Measurements from ENCODE around the gene KHK. TPM values are rescaled to one million over a fixed set of nuclear protein-coding genes. Genes with fewer than 3 reads are reported as not detected.

Gene KHK
- total RNA-seq, 6 experiments from 2014 or later: 101 to 283 (median 206) TPM

GRCh38 chr2:27054721-27055120, 31.9 kb upstream of the KHK start:
- Histone ChIP-seq H3K4me3 (no peak overlapping the region), H3K27me3 (no peaks in the 10 kb centered on the region), H3K27ac (no peak overlapping the region), H3K9me3 (no peaks in the 10 kb centered on the region), H3K4me1 (peaks cover 0 to 9% (median 2%) of the 10 kb centered on the region in 4 donors), H3K36me3 (peaks cover 0 to 10% (median 2%) of the 10 kb centered on the region in 4 donors)
- no peak for ATAC-seq
- TF ChIP-seq POLR2A (IDR thresholded peaks at IDR 0.05): no peak
- TF ChIP-seq, protein P1, sequence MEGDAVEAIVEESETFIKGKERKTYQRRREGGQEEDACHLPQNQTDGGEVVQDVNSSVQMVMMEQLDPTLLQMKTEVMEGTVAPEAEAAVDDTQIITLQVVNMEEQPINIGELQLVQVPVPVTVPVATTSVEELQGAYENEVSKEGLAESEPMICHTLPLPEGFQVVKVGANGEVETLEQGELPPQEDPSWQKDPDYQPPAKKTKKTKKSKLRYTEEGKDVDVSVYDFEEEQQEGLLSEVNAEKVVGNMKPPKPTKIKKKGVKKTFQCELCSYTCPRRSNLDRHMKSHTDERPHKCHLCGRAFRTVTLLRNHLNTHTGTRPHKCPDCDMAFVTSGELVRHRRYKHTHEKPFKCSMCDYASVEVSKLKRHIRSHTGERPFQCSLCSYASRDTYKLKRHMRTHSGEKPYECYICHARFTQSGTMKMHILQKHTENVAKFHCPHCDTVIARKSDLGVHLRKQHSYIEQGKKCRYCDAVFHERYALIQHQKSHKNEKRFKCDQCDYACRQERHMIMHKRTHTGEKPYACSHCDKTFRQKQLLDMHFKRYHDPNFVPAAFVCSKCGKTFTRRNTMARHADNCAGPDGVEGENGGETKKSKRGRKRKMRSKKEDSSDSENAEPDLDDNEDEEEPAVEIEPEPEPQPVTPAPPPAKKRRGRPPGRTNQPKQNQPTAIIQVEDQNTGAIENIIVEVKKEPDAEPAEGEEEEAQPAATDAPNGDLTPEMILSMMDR (IDR thresholded peaks at IDR 0.05): no peak
- intact Hi-C loops (cut with DNase I): no loop called here
- no peak for DNase-seq
- 94% methylated on average over 8 of the region's 11 CpGs for WGBS (ENCODE audit: insufficient coverage, low coverage, low lambda C conversion rate, missing lambda C conversion rate)

DNA sequence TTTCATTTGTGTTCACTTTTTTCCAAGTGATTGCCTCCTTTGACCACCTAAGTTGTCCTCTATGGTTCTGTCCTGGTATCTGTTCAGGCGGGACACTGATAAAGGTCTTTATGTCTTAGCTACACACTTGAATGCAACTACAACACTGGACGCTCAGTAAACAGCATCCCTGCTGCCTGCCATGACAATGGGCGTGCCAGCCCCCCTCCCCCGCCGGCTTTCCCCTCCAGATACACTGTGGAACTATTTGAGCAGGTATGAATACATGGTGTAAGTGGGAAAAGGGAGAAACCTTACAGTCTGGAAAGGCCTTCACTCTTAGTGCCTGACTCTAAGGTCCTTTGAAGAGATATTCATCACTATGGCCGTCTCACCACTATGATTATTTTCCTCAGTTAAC, 29.4 kb upstream of the KHK start:
- Histone ChIP-seq H3K36me3 (peaks cover 0 to 10% (median 2%) of the 10 kb centered on the region in 4 donors), H3K9me3 (no peaks in the 10 kb centered on the region), H3K27me3 (no peaks in the 10 kb centered on the region), H3K27ac (no peak overlapping the region), H3K4me3 (no peak overlapping the region), H3K4me1 (peaks cover 0 to 17% (median 5%) of the 10 kb centered on the region in 4 donors)
- intact Hi-C loops (cut with DNase I): no loop called here
- DNase-seq: no peak
- TF ChIP-seq, protein P1 (IDR thresholded peaks at IDR 0.05): no peak
- no peak for TF ChIP-seq POLR2A (IDR thresholded peaks at IDR 0.05)
- ATAC-seq: no peak
- 94% methylated on average over 3 of the region's 6 CpGs for WGBS (ENCODE audit: insufficient coverage, low coverage, low lambda C conversion rate, missing lambda C conversion rate)

DNA sequence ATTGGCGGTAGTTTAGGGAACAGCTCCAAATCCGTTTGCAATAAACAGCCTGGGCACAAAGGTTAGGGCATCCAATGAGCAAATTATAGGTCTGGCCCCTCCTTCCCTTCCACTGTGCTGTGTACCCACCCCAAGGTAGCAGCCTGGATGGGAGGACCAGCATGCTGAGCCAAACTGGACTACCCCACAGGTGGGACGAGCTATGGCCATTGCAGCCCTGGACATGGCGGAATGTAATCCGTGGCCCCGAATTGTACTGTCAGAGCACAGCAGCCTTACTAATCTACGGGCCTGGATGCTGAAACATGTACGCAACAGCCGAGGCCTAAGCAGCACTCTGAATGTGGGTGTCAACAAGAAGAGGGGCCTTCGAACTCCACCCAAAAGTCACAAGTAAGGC, 28.4 kb upstream of the KHK start:
- Histone ChIP-seq H3K27me3 (no peaks in the 10 kb centered on the region), H3K4me1 (peaks cover 0 to 17% (median 5%) of the 10 kb centered on the region in 4 donors), H3K4me3 (no peak overlapping the region), H3K27ac (no peak overlapping the region), H3K9me3 (no peaks in the 10 kb centered on the region), H3K36me3 (peaks cover 0 to 10% (median 2%) of the 10 kb centered on the region in 4 donors)
- ATAC-seq (no peak), DNase-seq (no peak)
- TF ChIP-seq, protein P1 (IDR thresholded peaks at IDR 0.05): no peak
- TF ChIP-seq POLR2A (IDR thresholded peaks at IDR 0.05): no peak
- 96% methylated on average over 4 of the region's 10 CpGs for WGBS (ENCODE audit: insufficient coverage, low coverage, low lambda C conversion rate, missing lambda C conversion rate)
- intact Hi-C loops (cut with DNase I): no loop called here

DNA sequence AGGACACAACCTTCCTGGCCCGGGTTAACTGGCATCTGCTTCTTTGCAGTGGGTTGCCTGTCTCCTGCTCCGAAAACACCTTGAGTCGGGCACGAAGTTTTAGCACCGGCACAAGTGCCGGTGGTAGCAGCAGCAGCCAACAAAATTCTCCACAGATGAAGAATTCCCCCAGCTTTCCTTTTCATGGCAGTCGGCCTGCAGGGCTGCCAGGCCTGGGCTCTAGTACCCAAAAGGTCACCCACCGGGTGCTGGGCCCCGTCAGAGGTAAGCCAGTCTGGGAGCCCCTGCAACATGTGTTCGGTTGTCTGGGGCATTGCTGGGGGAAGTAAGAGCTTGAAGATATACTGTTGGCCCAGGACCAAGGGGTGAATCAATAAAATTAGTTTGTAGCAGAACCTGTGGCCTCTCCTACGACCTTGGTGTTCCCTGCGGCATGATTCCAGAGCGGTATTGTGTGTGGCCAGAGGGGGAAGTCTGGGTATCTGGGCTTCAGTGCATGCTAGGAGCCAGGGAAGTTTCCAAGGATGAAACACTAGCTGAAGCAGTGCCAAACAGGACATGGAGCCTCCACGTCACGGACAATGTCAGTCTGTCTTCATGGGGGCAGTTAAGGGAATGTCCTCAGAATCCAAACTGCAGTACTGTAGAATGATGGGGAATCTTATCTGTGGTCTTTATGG, 27.3 kb upstream of the KHK start:
- Histone ChIP-seq H3K36me3 (peaks cover 0 to 10% (median 2%) of the 10 kb centered on the region in 4 donors), H3K27me3 (no peaks in the 10 kb centered on the region), H3K27ac (no peak overlapping the region), H3K4me1 (peaks cover 0 to 17% (median 5%) of the 10 kb centered on the region in 4 donors), H3K9me3 (no peaks in the 10 kb centered on the region), H3K4me3 (no peak overlapping the region)
- intact Hi-C loops (cut with DNase I): no loop called here
- ATAC-seq: peak; percentile 54 to 73 (median 64)
- no peak for DNase-seq
- TF ChIP-seq POLR2A (IDR thresholded peaks at IDR 0.05): no peak
- TF ChIP-seq, protein P1 (IDR thresholded peaks at IDR 0.05): no peak
- 58% methylated on average over 9 of the region's 15 CpGs for WGBS (ENCODE audit: insufficient coverage, low coverage, low lambda C conversion rate, missing lambda C conversion rate)
